ENCODE data around the gene KCNQ2.
A peak's percentile ranks its signal among the peaks of the same experiment; 100 is the strongest.

KCNQ2 gene

DNA sequence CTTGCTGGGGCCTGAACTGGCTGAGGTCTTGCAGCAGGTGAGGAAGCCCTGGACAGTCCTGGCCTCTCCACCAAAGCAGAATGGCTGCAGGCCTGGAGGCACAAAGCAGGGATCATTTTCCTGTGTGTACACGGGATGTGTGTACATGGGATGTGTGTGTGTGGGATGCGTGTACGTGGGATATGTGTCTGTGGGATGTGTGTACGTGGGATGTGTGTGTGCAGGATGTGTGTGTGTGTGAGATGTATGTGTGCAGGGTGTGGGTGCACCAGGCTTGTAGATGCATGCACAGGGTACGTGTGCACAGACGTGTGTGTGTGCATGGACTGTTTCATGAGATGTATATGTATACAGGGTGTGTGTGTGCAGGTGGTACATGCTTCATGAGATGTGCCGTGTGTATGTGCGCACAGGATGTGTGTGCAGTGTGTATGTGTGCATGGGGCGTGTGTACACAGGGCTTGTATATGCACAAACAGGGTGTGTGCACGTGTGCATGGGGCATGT lies 103.4 kb downstream of the KCNQ2 start:
- no peak for DNase-seq (ENCODE audit: low spot score)

- no peak for DNase-seq (ENCODE audit: low spot score)
Measured at GRCh38 chr20:63368151-63368550, 104.3 kb downstream of the KCNQ2 start.

DNA sequence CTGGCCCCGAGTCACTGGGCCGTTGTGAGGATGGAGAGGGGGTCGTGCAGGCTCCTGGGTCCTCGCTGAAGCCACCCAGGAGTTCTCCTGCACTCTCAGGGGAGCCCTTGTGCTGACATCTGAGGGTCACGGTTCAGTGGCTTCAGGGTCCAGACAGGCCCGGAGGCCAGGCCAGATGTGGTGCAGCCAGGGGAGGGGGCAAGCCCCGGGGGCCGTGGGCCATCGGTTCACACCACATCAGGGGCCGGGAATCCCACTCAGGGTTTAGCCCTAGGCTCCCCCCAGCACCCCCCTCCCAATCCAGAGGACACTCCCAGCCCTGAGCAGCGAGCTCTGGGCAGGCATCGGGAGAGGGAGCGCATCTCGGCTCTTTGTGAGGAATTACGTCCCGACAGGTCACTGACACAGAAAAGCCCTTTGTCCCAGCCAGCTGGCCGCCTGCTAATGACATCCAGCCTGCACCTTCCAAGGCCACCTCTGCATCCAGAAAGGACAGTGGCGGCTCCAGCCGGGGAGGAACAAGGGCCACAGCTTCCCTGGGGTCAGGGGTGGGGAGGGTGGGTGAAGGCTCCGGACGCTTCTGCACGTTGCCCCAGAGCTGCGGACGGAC lies 104.9 kb downstream of the KCNQ2 start:
- no peak for DNase-seq (ENCODE audit: low spot score)

DNA sequence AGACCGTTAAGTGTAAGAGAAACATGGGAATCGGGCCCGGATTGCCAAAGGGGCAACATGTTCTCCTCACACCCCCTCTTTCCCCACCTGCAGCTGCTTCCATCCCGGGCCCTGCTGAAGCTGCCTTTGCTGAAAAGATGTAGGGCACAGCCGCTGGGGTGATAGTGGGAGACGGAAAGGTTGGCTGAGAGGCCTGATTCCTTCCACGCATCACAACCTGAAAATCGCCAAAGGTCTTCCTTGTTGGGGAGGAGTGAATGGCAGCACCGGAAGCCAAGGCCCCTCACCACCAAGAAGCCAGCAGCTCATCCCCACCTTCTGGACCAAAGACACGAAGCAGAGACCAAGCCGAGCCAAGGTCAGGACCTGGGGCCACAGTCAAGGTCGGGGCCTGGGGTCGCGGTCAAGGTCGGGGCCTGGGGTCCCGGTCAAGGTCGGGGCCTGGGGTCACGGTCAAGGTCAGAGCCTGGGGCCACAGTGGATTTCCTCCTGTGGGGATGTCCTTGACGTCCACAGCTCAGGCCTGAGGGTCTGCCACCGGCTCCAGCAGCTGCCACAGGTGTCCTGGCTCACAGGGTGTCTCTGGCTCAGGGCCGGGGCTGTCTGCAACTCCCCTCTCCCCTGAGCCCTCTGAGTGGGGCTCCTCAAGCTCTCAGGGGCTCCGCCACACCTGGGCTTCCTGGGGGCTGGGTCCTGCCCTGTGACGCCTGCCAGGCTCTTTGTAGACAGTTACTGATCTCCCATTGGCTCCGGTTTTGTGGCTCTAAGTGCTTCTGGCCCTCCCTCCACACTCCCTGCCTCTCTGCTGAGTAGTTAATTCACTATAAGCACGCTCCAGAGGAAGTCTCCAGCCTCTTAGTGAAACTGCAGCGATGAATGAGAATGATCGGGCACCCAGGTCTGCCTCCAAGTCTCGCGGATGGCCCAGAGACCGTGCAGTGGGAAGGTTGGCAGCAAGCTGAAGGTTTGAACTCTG lies 105.8 kb downstream of the KCNQ2 start:
- no peak for DNase-seq (ENCODE audit: low spot score)

DNA sequence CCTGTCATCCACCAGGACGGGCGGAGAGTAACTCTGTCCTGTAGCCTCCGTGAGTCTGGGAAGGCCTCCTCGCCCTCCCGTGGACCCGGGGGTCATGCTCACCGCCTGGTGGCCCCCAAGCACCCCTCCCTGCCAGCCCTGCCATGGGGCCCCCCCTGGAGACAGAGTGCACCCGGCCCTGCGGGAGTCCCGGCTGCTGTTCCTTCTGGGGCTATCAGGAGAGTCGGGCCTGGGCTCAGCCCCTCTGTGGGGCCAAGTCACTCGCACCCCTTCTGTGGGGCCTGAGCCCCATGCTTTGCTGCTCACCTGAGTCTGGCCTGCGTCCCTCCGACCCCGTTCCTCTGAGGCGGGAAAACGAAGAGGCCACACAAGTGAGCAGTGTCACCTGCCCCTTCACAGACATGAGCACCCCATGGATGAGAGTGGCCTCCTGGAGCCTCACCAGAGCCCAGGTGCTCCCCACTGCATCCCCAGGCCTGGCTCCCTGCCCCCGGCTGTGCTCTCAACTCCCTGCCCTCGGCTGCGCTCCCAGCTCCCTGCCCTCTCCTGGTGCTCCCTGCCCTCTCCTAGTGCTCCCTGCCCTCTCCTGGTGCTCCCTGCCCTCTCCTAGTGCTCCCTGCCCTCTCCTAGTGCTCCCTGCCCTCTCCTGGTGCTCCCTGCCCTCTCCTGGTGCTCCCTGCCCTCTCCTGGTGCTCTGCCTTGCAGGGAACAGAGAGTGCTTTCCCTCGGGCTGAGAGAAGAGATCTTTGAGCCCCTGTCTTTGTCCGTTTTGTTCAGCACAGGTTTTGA lies 106.7 kb downstream of the KCNQ2 start:
- no peak for DNase-seq (ENCODE audit: low spot score)

GRCh38 chr20:63364801-63365585 lies 107.5 kb downstream of the KCNQ2 start:
- DNase-seq (ENCODE audit: low spot score): no peak

DNA sequence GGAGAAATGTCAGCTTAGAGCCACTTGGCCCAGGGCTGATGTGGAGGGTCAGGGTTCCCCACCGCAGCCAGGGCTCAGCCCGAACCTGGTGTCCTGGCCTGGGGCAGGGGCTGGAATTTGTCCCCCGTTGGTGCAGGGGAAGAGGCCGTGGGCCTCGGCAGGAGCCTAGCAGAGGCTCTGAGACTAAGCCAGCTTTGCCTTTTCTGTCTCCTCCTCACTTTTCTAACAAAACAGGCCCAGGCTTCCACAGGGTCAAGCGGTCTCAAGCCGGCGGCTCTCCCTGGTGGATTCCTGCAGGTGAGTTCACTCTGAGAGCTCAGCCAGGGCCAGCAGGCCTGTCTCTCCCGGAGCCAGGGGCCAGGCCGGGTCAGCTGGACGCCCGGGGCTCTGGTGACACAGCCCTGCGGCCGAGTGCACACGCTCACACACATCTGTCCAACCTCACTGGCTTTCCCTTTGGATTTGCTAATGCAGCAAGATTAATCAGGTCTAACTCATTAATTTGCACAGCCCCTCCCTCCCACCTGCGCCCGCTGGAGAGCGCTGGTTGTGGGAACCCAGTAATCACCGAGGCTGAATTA lies 108.4 kb downstream of the KCNQ2 start:
- no peak for DNase-seq (ENCODE audit: low spot score)

DNA sequence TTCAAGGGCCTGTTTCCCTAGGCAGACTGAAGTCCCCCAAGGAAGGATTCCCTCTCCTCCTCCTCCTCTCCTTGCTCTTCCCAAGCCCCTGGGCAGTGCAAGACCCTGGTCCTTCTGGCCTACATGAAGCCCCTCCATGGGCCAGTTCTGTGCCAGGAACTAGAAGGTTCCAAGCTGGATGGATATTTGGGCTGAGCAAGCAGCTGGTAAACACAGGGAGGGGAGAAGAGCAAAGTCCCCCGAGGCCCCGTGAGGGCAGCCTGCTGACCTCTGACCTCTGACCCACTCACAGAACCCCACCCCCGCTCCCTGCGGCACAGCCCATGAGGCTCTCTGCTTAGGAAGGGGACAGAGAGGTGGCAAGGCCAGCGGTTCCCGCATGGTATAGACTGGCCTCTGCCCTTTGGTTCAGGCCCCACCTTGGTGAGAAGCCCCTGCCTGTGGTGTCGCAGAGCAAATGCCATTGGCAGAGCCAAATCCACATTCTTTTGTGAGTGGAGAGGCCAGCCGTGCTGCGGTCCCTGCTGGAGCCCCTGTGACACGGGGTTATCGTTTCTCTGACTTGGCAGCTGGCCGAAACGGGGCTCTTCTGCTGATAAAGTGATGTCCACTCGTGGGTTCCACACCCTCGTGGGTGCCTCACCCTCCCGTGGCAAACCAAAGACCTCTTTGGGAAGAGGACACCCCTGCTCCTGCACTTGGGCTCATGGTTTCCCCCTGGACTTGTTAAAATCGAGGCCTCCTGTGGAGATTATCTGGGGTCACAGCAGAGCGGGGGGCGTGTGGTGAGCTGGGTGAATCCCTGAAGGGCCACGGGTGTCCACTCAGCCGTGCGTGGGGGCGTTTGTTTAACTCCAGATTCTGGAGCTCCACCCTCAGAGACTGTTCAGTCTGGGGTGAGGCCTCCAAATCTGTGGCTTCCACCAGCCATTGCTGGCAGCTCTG lies 109.2 kb downstream of the KCNQ2 start:
- DNase-seq (ENCODE audit: low spot score): no peak

- no peak for DNase-seq (ENCODE audit: low spot score)
Measured at GRCh38 chr20:63362436-63363009, 109.9 kb downstream of the KCNQ2 start.

DNA sequence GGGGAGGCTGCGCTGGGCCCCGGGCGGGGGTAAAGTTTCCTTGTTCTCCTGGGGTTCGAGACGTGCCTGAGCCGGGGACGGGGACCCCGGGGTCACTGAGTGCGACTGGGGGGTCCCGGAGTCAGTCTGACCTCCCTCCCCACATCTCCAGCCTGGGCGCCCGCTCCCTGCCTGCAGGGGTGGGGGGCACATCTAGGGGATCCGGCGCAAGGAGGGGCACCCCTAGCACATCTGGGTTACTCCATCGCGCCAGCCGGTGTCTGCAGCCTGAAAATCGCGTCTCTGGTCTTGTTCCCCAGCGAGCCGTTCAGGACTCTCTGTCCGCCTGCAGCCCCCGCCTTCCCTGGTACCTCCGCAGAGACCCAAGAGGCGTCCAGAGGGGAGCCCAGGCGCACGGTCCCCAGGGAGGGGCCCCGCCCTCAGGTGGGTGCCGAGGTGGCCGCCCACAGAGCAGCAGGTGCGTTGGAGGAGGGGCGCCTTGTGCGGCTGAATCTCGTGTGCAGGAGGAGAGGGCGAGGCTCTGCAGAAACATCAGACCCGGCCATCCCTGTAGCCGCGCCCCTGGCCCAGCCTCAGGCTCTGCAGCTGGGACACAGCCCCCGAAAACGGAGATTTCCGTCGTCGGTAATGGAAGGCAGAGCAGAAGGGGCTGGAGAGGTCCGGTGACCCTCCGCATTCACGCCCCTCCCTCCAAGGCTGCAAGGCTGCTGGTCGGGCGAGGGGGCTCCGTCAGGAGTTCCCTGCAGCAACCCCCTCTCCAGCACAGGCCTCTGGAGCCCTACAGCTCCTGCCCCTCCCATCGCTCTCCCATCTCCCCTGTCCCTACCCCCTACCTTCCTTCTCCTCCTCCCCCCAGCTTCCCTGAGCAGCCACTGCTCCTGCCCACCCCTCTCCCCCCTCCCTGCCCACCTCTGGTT lies 110.7 kb downstream of the KCNQ2 start:
- DNase-seq (ENCODE audit: low spot score): no peak

- DNase-seq (ENCODE audit: low spot score): peak; percentile 79
Measured at GRCh38 chr20:63360850-63361518, 111.5 kb downstream of the KCNQ2 start, which contains the start of gene CHRNA4. TSS of gene CHRNA4 (minus strand) at chr20:63361349. CDS start at chr20:63361165, 184 bp downstream.

DNA sequence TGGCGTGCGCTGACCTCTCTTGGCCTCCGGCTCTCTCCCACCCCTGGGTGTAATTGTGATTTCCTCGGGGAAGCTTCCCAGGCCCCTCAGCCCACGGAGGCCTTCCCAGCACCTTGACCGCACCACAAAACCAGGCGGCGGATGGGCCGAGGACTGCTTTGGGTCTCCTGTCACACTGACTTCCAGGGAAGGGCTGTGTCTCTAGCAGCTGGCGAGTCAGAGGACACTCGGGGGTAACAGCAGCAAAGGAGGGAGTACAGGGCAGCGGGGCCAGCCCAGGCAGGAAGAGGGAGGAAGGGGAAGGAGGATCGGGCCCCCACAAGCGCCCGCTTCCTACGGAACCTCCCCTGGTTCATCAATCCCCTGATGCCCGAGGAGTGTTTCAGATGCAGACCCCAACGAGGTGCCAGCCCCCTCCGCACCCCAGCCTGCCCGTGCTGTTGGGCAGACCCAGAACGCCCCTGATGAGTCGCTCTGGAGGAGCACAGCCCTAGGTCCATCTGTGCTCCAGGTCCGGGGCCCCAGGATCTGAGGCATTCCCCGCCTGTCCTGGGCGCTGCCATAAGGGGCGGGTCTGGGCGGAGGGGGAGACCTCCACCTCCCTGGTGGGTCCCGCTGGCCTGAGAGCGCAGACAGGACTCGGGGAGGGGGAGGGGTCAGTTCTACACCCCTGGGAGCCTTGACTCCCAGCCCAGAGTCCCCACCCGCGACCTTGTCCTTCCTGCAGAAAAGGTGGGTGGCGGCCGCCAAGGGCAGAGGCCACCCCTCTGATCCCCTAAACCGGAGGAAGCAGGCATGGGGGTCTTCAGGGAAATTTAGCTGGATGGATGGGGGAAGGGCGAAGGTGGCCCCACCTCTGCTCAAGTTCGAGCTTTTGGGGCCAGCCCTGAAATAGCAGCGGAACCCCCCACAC lies 112.3 kb downstream of the KCNQ2 start:
- DNase-seq (ENCODE audit: low spot score): no peak

DNA sequence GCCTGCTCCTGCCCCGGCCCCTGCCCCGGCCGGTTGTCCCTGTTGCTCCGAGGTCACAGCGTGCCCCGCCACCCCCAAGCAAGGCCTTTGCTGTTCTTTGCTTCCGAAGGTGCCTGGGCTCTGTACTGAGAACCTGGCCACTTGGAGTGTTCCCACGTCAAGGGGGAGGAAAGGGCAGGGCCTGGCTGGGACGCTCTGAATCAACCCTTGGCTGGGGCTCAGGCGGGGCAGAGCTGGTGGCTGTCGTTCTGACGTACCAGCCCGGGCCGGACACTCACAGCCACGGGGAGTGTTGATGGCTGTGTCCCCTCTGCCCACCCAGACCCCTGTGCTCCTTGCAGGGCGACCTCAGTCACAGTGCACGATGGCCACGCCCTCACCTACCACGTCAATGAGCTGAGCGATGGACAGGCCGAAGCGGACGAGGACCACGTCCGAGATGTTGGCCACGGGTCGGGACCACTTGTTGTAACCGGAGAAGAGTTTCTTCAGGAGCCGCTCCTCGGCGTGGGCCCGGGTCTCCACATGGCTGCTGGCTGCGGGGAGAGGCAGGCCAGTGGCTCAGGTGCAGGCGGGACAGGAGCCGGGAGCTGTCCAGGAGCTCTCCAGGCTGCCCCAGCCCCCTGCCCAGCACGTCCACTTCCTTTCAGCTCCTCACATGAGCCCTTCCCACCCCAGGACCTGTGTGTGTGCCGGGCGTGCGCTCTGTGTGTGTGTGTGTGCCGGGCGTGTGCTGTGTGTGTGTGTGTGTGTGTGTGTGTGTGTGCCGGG lies 113.1 kb downstream of the KCNQ2 start:
- peak; percentile 66 for DNase-seq (ENCODE audit: low spot score)

DNA sequence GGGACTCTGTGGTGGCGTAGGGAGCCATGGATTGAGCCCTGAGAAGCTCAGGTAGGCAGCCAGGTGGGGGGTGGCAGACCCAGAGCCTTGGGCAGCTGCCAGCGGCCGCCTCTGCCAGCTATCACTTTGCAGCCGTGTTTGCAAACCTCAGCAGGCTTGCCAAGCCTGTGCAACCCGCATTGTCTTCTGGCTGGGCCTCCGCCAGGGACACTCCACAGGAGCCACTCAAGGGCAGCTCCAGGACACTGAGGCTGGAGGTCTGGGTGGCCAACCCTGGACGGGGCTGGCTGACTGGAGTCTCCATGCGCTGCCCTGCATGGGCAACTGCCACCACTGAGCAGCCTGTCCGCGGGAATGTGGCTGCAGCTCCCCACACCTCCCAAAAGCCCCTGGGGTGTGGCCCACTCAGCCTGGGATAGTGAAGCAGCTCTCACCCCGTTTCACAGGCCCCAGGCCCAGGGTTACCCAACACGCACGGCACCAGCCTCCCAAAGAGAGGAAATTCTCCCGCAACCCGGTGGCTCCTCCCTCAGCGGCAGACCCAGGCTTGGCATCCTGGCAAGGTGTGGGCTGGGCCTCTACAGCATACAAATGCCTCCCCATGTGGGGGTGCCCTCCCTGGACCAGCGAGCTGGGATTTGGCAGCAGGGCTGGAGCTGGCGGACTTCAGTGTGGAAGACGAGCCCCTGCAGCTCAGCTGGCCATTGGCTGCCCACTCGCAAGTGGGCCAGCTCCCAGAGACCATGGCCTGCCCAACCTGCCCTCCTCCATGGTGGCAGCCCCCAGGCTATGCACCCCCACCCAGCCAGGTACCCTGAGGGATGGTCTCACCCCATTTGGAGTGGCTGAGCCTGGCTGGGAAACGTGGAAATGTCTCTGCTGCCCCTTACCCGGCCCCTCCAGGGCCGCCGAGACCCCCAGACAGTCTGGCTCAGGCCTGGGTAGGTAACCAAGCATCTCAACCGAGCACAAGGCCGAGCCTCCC lies 114.2 kb downstream of the KCNQ2 start:
- no peak for DNase-seq (ENCODE audit: low spot score)

Data from iPS-NIHi11 (cell line).